CD4-positive, alpha-beta T cell treated with Interleukin-6 at 100 ng/mL for 8 hours (primary cell): ENCODE measurements around the gene GPR84.
"Not testable (repeated sequence)": the region's sequence is repeated elsewhere in the genome, so short reads cannot be mapped to it uniquely, and the experiment has no call there.

Experiments used
- DNase-seq: peaks from one replicate; pipeline ENCODE4 v3.0.0-alpha.2; 2020; ENCODE audit warnings: mixed read lengths, low spot score

The GPR84 gene

GRCh38 chr12:54355104-54355815 is 9.0 kb downstream of the GPR84 start:
- no peak for DNase-seq

GRCh38 chr12:54354271-54354670 is 10.0 kb downstream of the GPR84 start:
- DNase-seq, result not testable (repeated sequence)

GRCh38 chr12:54352891-54353874 is 11.1 kb downstream of the GPR84 start:
- no peak for DNase-seq

- DNase-seq, result no peak
Observed at GRCh38 chr12:54352022-54352531, 12.2 kb downstream of the GPR84 start.

DNA sequence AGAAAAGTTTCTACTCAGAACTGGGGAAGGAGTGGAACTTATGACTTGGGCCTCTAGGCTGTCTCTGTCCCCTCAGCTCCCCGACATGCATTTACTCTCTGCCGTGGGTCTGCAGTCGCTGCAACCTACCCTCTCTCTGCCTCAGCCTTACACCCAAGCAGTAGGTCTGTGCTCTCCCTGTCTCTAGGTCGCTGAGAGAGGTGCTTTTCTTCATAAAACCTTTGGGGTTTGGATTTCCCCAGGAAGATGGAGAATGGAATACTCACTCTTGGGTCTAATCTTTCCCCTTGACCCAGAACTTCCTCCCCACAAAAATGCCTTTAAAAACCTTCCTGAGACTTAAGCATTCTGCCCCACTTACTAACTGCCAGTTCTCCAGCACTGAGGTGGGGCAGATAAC is 12.9 kb downstream of the GPR84 start:
- no peak for DNase-seq

GRCh38 chr12:54350743-54351142 is 13.5 kb downstream of the GPR84 start:
- no peak for DNase-seq

- no peak for DNase-seq
Observed at GRCh38 chr12:54349679-54350078, 14.6 kb downstream of the GPR84 start.

DNA sequence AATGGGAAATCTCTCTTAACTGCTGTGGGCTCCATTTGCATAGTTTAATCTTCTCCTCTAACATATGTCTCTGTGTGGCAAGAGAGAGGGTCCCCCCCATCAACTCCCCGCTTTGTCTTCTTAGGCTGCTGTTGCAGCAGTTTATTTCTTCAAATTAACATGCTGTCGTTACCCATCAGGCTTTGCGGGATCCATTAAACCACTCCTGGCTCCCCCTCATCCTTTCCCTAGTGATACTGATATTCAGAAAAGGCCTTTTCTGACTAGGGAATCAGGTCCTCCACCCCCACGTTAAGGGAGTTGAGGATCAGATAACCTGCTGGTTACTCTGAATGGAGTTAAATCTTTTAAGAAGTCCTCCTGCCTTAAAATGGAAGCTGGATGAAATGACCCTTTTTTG is 15.2 kb downstream of the GPR84 start:
- DNase-seq, result no peak

DNA sequence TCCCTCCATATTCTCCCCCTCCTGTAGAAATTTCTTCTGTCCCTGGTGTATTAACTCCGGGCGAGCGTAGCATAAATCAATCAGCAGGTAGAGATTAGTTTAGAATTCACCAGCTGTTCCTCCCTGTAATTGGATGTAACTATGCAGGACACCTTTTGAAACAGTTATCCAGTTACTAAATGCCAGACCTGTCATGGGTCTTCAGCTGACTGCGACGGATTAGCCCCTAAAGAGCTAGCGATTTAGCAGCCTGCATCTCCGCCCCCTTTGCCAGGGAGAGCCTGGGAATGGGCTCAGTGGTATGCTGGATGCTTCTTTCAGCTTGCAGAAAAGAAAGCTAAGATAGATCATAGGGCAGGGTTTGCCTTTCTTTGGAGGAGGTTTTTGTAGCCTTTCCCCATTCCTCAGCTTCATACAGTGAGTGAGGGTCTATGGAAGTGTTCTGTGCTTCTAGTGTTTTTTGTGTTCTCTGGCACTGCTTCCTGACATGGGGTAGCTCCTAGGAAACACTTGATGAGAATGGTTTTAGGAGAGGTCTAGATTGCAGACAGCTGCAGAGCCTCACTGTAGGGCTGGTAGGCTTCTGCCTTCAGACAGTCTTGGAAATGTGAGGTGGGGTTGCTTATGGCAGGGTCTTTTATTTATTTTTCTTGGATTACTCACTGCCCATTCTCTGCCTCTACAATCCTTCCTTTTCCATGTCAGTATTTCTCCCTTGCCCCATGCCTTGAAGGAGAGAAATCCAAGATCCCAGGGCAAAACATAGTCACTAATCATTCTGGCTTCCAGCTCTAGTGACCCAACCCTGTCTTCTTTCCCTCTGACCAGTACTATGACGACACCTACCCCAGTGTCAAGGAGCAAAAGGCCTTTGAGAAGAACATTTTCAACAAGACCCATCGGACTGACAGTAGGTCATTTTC is 22.6 kb downstream of the GPR84 start:
- no peak for DNase-seq

- DNase-seq, result no peak
Observed at GRCh38 chr12:54340846-54341245, 23.4 kb downstream of the GPR84 start.

GRCh38 chr12:54338698-54339296 is 25.5 kb downstream of the GPR84 start:
- DNase-seq, result no peak

DNA sequence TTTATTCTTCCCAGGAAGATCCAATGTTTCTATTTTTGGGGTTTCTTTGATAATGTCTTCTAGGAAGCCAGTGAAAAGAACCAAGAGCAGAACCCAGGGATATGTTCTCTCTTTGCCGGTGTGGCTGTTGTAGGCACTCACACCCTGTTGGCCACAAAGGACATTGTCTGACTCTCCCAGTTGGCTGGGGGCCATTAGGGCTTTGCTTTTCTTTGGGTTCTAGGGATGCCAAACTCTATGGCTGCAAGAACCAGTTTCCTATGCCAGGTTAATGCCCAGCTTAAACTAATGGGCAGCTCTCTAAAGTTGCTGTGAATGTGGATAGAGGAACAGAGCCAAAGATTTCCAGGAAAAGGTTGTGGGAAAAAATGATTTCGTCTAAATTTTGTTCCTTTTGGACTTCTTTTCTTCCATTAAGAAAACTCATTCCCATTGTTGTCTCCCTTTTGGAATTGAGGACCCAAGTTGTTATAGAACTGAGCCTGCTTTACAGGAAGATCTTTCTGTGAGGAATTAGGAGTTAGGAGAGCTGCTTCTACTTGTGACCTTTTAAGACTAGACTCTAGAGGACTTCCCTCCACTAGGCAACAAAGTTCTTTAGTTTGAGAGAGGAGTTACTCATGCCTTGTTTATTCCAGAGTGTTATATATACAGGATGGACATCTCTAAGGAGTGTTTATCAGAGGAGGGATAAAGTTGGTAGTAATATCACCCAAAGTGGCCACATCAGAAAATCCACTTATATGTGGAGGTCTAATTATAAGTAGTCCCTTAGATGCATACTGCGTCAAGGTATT is 26.2 kb downstream of the GPR84 start:
- no peak for DNase-seq

GRCh38 chr12:54337280-54337842 is 26.9 kb downstream of the GPR84 start:
- DNase-seq, result no peak

DNA sequence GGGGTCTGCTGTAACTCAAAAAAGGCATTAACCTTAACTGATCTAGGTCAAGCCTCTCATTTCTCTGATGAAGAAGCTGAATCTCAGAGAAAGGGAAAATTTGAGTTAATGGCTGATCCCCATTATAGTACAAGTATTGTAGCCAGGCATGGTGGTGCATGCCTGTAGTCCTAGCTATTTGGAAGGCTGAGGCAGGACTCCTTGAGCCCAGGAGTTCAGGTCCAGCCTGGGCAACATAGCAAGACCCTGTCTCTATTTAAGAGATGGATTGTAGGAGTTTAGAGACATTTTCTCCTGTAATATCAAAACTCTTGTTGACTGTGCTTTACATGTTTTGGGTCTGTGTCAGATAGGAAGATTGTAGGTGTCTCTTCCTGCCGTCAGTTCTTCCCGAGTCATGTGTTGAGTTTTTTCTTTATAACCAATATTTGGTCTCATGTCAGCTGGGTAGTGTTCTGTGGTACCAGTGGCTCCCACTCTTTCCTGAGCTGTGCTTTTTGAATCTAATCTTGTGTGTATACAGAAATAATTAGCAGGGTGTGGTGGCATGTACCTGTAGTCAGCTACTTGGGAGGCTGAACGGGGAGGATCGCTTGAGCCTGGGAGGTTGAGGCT is 30.8 kb downstream of the GPR84 start:
- DNase-seq, result no peak

DNA sequence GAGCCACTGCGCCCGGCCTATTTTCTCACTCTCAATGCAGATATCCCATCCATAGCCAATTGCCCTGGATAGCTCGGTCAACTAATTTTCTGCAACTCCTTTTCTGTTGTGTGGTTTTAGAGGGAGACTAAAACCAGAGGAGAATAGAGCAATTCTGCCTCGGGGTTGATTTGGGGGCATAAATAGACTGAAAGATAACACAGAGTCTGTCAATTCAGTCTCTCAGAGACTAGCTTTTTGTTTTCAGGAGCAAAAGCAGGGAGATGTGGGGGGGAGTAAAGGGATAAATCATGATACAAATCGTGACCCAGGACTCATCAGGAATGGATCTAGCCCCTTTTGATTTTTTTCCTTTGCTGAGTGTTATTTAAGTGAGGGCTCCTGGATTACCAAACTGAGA is 32.8 kb downstream of the GPR84 start:
- no peak for DNase-seq

DNA sequence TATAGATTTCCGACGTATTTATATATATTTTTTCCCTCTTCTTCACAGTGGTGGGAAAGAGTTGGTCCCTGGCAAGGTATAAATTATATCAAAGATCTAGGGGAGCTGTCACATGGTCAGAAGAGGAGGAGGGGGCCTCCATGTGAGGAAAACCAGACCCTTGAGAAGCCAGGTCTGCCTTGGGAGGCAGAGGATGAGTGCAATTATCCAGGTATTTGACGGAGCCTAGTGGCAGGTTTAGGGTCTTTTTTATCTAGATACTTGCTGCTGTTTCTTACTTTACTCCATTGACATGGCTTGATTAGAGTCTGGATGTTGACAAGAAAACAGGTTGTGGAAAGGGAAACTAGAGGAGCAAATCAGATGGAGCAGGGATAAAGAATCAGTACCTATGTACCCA is 33.8 kb downstream of the GPR84 start:
- DNase-seq, result no peak

GRCh38 chr12:54329759-54330158 is 34.5 kb downstream of the GPR84 start:
- DNase-seq, result no peak

DNA sequence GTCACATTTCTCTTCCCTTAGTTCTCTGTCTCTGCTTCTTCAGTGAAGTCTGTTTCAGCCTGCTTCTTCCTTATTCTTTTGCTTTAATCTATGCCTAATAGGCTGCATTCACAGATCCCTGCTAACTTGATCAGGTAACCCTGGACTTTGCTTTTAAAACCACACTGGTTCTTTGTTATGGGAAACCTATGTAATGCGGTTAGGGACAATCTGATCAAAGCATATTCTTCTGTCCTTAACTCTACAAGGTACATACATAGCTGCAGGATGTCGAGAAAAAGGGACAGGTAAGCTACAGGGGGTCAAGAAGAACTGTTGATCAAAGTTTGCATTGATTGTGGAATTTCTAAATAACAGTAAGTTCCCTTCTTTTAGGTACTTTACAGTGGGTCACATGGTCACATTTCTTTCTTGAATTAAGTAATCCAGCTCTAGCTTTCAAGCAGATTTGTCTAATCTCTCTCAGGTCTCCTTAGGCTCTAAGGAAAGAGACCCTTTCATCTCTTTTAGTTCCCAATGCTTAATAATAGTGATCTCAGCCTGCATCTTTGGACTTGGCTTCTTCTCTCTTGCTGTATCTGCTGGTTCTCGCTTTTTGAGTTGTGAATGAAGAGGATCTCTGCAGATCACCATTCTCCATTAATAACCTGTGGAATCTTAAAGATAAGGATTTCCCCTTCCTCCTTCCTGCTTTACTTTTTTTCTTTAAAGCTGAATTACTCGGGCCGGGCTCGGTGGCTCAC is 35.5 kb downstream of the GPR84 start:
- no peak for DNase-seq
